CD4-positive, alpha-beta memory T cell (primary cell): ENCODE measurements around the gene BOC. TPM values are rescaled to one million over a fixed set of nuclear protein-coding genes. Genes with fewer than 3 reads are reported as not detected.

ENCODE experiments used
- CTCF ChIA-PET: fragments of 350-600 bp; sonication (Branson Sonifier 250); formaldehyde crosslinking; loops from one replicate; lab custom pipeline; 2021; ENCODE audit warnings: inconsistent platforms; ENCODE audit not compliant: partially characterized antibody; lab: Charles Lee
- POLR2A ChIA-PET: fragments of 350-600 bp; sonication (Branson Sonifier 250); formaldehyde crosslinking; loops from one replicate; lab custom pipeline; 2021; ENCODE audit not compliant: partially characterized antibody; lab: Charles Lee
- DNase-seq, 5 donors: peaks; one replicate each; pipeline versions ENCODE4 v3.0.0 to v3.0.0-alpha.2; 2020 to 2022; ENCODE audit warnings: mixed read lengths in 1 of 5
- H3K27ac ChIP-seq: one replicate; pipeline ENCODE4 v1.7.0; 2013; ENCODE audit warnings: low read depth, low read length
- H3K27me3 ChIP-seq: 2 replicates; pipeline ENCODE4 v1.7.0; 2013; ENCODE audit warnings: mild to moderate bottlenecking, low read length, moderate library complexity; ENCODE audit not compliant: insufficient read depth
- H3K36me3 ChIP-seq: 2 replicates; pipeline ENCODE4 v1.7.0; 2013; ENCODE audit warnings: mild to moderate bottlenecking, low read length, moderate library complexity; ENCODE audit not compliant: insufficient read depth
- H3K4me1 ChIP-seq: 2 replicates; pipeline ENCODE4 v1.7.0; 2013; ENCODE audit warnings: mild to moderate bottlenecking, low read length, moderate library complexity; ENCODE audit not compliant: insufficient read depth
- H3K4me3 ChIP-seq, 2 donors: one replicate each; pipeline ENCODE4 v1.7.0; 2013; ENCODE audit warnings: low read length in 2 of 2, mild to moderate bottlenecking in 1 of 2
- H3K9me3 ChIP-seq, 2 donors: one replicate each; pipeline ENCODE4 v1.7.0; 2013; ENCODE audit warnings: low read length in 2 of 2, control low read depth in 1 of 2; ENCODE audit not compliant: control insufficient read depth in 1 of 2
- H3K27ac Mint-ChIP-seq, 7 donors: one replicate each; pipeline ENCODE4 v1.8.0; 2020 to 2021; ENCODE audit warnings: mixed read lengths in 7 of 7, mild to moderate bottlenecking in 6 of 7, inconsistent platforms in 3 of 7, moderate library complexity in 3 of 7
- H3K27me3 Mint-ChIP-seq, 2 donors: one replicate each; pipeline ENCODE4 v1.8.0; 2020 to 2021; ENCODE audit warnings: mixed read lengths in 2 of 2
- H3K36me3 Mint-ChIP-seq, 2 donors: one replicate each; pipeline ENCODE4 v1.8.0; 2020 to 2021; ENCODE audit warnings: mixed read lengths in 2 of 2, inconsistent platforms in 1 of 2, mild to moderate bottlenecking in 1 of 2
- H3K4me1 Mint-ChIP-seq, 4 donors: one replicate each; pipeline ENCODE4 v1.8.0; 2020 to 2021; ENCODE audit warnings: mixed read lengths in 4 of 4, mild to moderate bottlenecking in 1 of 4
- H3K4me3 Mint-ChIP-seq, 8 donors: one replicate each; pipeline ENCODE4 v1.8.0; 2020 to 2021; ENCODE audit warnings: mixed read lengths in 8 of 8, mild to moderate bottlenecking in 7 of 8, moderate library complexity in 6 of 8, inconsistent platforms in 3 of 8
- H3K9me3 Mint-ChIP-seq, 8 donors: one replicate each; pipeline ENCODE4 v1.8.0; 2020 to 2021; ENCODE audit warnings: mixed read lengths in 8 of 8, mild to moderate bottlenecking in 5 of 8, inconsistent platforms in 3 of 8, moderate library complexity in 1 of 8
- intact Hi-C: fragments of 100-400 bp; cut with micrococcal nuclease; formaldehyde crosslinking; loops from one replicate; pipeline ENCODE4 v1.15.1; 2023
- polyA plus RNA-seq, 2 donors: library from polyadenylated mRNA; unstranded; fragments of 300-500 nt; fragmentation: Illumina TruSeq; gene quantifications; one replicate each; pipeline ENCODE4 v1.2.3, GENCODE V29; 2021
- total RNA-seq, 2 experiments: library from RNA; stranded (reverse); gene quantifications; one replicate each; pipeline ENCODE4 v1.2.3, GENCODE V29; 2021

BOC gene
- total and polyA plus RNA-seq, 4 experiments from 2014 or later: not detected

DNA sequence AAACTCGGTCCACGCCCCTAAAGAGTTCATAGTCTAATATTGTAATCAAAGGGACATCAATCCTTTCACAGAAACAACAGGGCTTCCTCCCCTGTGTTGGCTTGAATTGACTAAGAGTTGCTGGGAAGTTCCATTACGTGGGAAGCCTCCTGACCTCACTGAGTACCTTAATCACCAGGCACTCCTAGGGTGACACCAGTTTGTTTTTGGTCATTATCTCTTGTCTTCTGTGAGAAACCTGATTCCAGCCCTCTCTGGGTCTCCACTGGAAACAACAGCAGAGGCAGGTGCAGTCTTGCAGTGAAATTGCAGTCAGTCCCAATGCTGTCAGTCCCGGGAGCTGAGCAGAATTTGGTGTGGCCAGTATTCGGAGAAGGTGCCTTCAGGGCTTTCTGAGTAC lies 55.4 kb downstream of the BOC start:
- CTCF ChIA-PET: no interaction called here
- Histone ChIP-seq H3K27ac (no peak overlapping the region), H3K9me3 (no peaks in the 10 kb centered on the region), H3K4me3 (no peak overlapping the region), H3K27me3 (no peaks in the 10 kb centered on the region), H3K36me3 (no peaks in the 10 kb centered on the region), H3K4me1 (no peaks in the 10 kb centered on the region)
- no peaks in the 10 kb centered on the region for H3K36me3 Mint-ChIP-seq
- no peaks in the 10 kb centered on the region for H3K4me1 Mint-ChIP-seq
- peaks cover 1 to 6% of the 10 kb centered on the region in 2 donors for H3K27me3 Mint-ChIP-seq
- H3K9me3 Mint-ChIP-seq: no peaks in the 10 kb centered on the region
- no peak overlapping the region for H3K4me3 Mint-ChIP-seq
- POLR2A ChIA-PET: no interaction called here
- H3K27ac Mint-ChIP-seq: no peak overlapping the region
- no peak for DNase-seq
- intact Hi-C loops: no loop called here

DNA sequence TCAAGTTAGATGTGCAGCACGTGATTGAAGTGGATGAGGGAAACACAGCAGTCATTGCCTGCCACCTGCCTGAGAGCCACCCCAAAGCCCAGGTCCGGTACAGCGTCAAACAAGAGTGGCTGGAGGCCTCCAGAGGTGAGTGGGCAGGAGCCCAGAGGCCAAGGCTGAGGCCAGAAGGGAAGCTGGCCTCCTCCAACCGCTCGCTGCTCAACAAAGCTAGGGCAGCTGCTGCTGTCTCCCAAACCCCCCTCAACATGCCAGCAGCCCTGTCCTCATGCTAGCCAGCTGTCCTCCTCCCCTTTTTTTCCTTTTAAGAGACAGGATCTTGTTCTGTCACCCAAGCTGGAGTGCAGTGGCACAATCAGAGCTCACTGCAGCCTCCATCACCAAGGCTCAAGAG lies 57.0 kb downstream of the BOC start:
- DNase-seq: no peak
- Mint-ChIP-seq H3K4me1 (peaks cover 0 to 1% (median 0%) of the 10 kb centered on the region in 4 donors), H3K36me3 (no peaks in the 10 kb centered on the region), H3K9me3 (no peaks in the 10 kb centered on the region), H3K4me3 (no peak overlapping the region), H3K27ac (no peak overlapping the region), H3K27me3 (peaks cover 0 to 6% of the 10 kb centered on the region in 2 donors)
- POLR2A ChIA-PET: no interaction called here
- no peak overlapping the region for H3K27ac ChIP-seq
- no peaks in the 10 kb centered on the region for H3K4me1 ChIP-seq
- H3K4me3 ChIP-seq: no peak overlapping the region
- H3K36me3 ChIP-seq: no peaks in the 10 kb centered on the region
- CTCF ChIA-PET: interaction anchor here (1.5 to 4.3 kb wide), 3 partner anchors 9 to 21 kb away, joined by 4 to 15 read pairs (median 4); no protein-coding TSS in a partner anchor
- H3K27me3 ChIP-seq: no peaks in the 10 kb centered on the region
- intact Hi-C loops: no loop called here
- H3K9me3 ChIP-seq: no peaks in the 10 kb centered on the region

DNA sequence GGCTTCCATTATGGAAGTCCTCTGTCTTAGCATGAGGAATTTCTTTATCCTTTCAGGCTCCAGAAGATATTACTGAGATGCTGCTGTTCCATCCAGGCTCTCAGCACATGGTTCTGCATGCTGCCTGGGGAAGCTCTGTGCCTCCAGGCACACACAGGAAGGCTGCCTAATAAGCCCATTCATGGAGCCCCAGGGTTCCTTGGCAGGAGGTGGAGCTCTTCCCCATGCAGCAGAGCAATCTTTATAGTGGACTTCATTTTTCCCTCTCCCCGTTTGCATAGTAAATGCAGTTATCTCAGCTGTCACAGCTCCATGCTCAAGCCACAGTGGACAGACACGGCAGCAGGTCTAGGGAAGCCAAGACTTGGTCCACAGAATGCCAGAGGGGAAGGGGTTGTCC lies 57.6 kb downstream of the BOC start:
- Mint-ChIP-seq H3K4me1 (peaks cover 0 to 1% (median 0%) of the 10 kb centered on the region in 4 donors), H3K27ac (no peak overlapping the region), H3K27me3 (peaks cover 0 to 4% of the 10 kb centered on the region in 2 donors), H3K9me3 (no peaks in the 10 kb centered on the region), H3K4me3 (no peak overlapping the region), H3K36me3 (no peaks in the 10 kb centered on the region)
- Histone ChIP-seq H3K4me1 (no peaks in the 10 kb centered on the region), H3K36me3 (no peaks in the 10 kb centered on the region), H3K27ac (no peak overlapping the region), H3K9me3 (no peaks in the 10 kb centered on the region), H3K4me3 (no peak overlapping the region), H3K27me3 (no peaks in the 10 kb centered on the region)
- ChIA-PET POLR2A (no interaction called here), CTCF (interaction anchor here (1.5 to 4.3 kb wide), 3 partner anchors 9 to 21 kb away, joined by 4 to 15 read pairs (median 4); no protein-coding TSS in a partner anchor)
- no peak for DNase-seq
- intact Hi-C loops: no loop called here

DNA sequence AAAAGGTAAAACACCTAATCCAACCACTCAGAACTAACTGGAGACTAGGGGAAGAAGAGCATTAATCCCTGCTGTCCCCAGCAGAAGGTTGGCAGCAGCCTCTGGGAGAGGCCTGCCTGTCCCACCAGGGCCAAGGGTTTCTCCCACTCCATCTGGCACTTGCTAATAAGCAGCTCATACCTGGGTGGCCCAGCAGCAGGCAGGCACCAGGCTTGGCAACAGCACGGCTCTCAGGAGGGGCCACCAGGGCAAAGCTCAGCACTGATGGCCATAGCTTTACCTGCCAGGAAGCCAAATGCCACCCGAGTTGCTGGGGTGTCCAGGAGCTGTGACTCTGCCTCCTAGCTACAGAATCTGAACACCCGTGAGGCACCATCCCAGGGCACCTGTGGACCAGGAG lies 58.3 kb downstream of the BOC start:
- ChIA-PET POLR2A (no interaction called here), CTCF (interaction anchor here (4.3 kb wide), 1 partner anchor 18 kb away, joined by 15 read pairs; no protein-coding TSS in a partner anchor)
- Histone ChIP-seq H3K27me3 (no peaks in the 10 kb centered on the region), H3K4me1 (no peaks in the 10 kb centered on the region), H3K27ac (no peak overlapping the region), H3K4me3 (no peak overlapping the region), H3K36me3 (no peaks in the 10 kb centered on the region), H3K9me3 (no peaks in the 10 kb centered on the region)
- no peaks in the 10 kb centered on the region for H3K36me3 Mint-ChIP-seq
- DNase-seq: no peak
- H3K27me3 Mint-ChIP-seq: peaks cover 0 to 4% of the 10 kb centered on the region in 2 donors
- no peak overlapping the region for H3K4me3 Mint-ChIP-seq
- no peak overlapping the region for H3K27ac Mint-ChIP-seq
- intact Hi-C loops: no loop called here
- no peaks in the 10 kb centered on the region for H3K9me3 Mint-ChIP-seq
- H3K4me1 Mint-ChIP-seq: peaks cover 0 to 1% (median 0%) of the 10 kb centered on the region in 4 donors

DNA sequence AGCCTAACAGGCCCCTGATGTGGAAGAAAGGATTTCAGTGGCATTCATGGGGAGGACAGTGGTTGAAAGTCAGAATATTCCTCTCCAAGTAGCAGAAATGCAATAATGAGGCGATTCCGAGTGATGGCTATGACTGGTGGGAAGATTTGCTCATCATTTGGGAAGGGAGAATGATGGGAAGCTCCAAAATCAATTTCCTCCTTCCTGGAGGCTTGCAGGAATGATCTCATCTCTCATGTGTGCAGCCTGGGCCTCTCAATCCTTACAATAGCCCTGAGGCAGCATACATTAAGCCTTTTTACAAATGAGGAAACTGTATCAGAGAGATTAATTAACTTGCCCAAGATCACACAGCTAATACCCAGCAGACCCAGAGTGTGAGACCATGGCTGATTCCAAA lies 58.7 kb downstream of the BOC start:
- H3K4me1 ChIP-seq: no peaks in the 10 kb centered on the region
- peaks cover 0 to 1% (median 0%) of the 10 kb centered on the region in 4 donors for H3K4me1 Mint-ChIP-seq
- intact Hi-C loops: no loop called here
- ChIA-PET CTCF (interaction anchor here (4.3 kb wide), 1 partner anchor 18 kb away, joined by 15 read pairs; no protein-coding TSS in a partner anchor), POLR2A (no interaction called here)
- H3K27ac Mint-ChIP-seq: no peak overlapping the region
- H3K4me3 ChIP-seq: no peak overlapping the region
- no peak for DNase-seq
- no peaks in the 10 kb centered on the region for H3K36me3 Mint-ChIP-seq
- H3K9me3 ChIP-seq: no peaks in the 10 kb centered on the region
- peaks cover 0 to 4% of the 10 kb centered on the region in 2 donors for H3K27me3 Mint-ChIP-seq
- no peaks in the 10 kb centered on the region for H3K9me3 Mint-ChIP-seq
- H3K36me3 ChIP-seq: no peaks in the 10 kb centered on the region
- no peaks in the 10 kb centered on the region for H3K27me3 ChIP-seq
- H3K4me3 Mint-ChIP-seq: no peak overlapping the region
- no peak overlapping the region for H3K27ac ChIP-seq

DNA sequence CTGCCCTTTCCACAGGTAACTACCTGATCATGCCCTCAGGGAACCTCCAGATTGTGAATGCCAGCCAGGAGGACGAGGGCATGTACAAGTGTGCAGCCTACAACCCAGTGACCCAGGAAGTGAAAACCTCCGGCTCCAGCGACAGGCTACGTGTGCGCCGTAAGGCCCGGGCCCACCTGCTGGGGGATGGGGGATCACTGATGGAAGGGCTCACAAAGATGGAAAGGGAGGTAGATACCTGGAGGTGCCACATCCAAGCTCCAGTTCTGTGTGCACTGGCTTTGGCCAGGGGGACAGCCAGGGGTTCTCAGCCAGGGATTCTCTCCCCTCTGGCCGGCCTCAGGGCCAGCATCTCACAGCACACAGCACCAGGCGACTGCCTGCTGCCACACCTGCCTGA lies 59.4 kb downstream of the BOC start:
- no peaks in the 10 kb centered on the region for H3K27me3 ChIP-seq
- Mint-ChIP-seq H3K4me1 (peaks cover 0 to 2% (median under 1%) of the 10 kb centered on the region in 4 donors), H3K36me3 (no peaks in the 10 kb centered on the region), H3K27me3 (peaks cover 0 to 4% of the 10 kb centered on the region in 2 donors), H3K27ac (peak overlapping the region in 1 of 7 donors; percentile 12), H3K9me3 (no peaks in the 10 kb centered on the region), H3K4me3 (no peak overlapping the region)
- intact Hi-C loops: no loop called here
- no peak for DNase-seq
- ChIA-PET POLR2A (no interaction called here), CTCF (interaction anchor here (4.3 kb wide), 1 partner anchor 17 kb away, joined by 15 read pairs; no protein-coding TSS in a partner anchor)
- H3K4me3 ChIP-seq: no peak overlapping the region
- no peaks in the 10 kb centered on the region for H3K9me3 ChIP-seq
- no peaks in the 10 kb centered on the region for H3K4me1 ChIP-seq
- H3K36me3 ChIP-seq: no peaks in the 10 kb centered on the region
- H3K27ac ChIP-seq: no peak overlapping the region

DNA sequence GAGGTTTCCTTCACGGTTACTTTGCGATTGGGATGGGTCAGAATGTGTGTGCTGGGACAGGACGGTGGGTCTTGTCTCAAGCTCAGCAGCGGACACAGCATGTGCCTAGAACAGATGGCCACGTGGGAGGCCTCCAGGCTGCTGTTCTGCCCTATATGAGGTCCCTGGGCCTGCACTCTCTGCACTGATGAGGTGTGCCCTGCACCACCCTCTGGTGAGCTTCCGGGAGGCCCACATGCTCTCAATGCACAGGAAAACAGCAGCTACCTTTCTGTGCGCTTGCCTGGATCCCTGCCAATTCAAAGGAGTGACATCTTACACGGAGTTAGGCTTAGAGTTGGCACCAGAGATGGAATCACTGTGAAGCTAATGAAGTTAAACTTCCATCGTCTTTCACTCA lies 59.8 kb downstream of the BOC start:
- Histone ChIP-seq H3K4me3 (no peak overlapping the region), H3K27ac (no peak overlapping the region), H3K36me3 (no peaks in the 10 kb centered on the region), H3K4me1 (no peaks in the 10 kb centered on the region), H3K27me3 (no peaks in the 10 kb centered on the region), H3K9me3 (no peaks in the 10 kb centered on the region)
- H3K9me3 Mint-ChIP-seq: no peaks in the 10 kb centered on the region
- no peak overlapping the region for H3K4me3 Mint-ChIP-seq
- H3K36me3 Mint-ChIP-seq: no peaks in the 10 kb centered on the region
- intact Hi-C loops: no loop called here
- peaks cover 0 to 4% of the 10 kb centered on the region in 2 donors for H3K27me3 Mint-ChIP-seq
- DNase-seq: peak in 2 of 5 donors; percentile 17 to 18
- POLR2A ChIA-PET: no interaction called here
- CTCF ChIA-PET: interaction anchor here (4.3 kb wide), 1 partner anchor 17 kb away, joined by 15 read pairs; no protein-coding TSS in a partner anchor
- peak overlapping the region in 1 of 7 donors; percentile 12 for H3K27ac Mint-ChIP-seq
- peaks cover 0 to 6% (median 4%) of the 10 kb centered on the region in 4 donors for H3K4me1 Mint-ChIP-seq
